HG02678 (cell line): Measurements from ENCODE around the gene AHCTF1.

Source experiments
- ATAC-seq: cut with Tn5 transposase; IDR thresholded peaks from one replicate; pipeline ENCODE4 v1.9.1; 2021; ENCODE audit warnings: mild to moderate bottlenecking, moderate library complexity; ENCODE audit not compliant: unreplicated experiment

AHCTF1 gene

DNA sequence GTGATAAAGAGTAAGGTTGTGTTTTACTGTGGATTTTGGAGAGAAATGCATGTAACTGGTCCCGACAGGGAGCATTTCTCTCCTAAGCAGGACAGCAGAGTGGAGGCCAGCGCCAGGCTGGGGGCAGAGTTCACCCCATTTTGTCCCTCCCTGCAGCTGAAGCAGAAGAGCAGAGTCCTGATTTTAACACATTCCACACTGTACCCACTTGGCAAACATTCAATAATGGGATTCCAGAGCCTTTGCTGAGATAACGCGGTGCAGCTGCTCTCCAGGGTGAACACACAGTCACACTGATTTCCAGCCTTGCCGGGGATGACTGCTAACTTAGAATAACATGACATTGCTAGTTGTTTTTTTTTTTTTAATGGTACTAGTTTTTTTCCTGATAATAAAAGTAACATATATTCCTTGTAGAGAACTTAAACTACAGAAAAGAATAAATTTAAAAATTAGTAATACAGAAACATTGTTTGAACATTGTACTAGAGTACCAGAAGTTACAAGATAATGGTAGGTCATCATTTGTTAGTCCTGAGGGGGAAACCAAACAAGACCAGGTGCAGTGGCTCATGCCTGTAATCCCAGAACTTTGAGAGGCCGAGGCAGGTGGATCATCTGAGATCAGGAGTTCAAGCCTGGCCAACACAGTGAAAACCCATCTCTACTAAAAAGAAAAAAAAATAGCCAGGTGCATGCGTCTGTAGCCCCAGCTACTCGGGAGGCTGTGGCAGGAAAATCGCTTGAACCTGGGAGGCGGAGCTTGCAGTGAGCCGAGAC, 130.3 kb downstream of the AHCTF1 start:
- no peak for ATAC-seq

DNA sequence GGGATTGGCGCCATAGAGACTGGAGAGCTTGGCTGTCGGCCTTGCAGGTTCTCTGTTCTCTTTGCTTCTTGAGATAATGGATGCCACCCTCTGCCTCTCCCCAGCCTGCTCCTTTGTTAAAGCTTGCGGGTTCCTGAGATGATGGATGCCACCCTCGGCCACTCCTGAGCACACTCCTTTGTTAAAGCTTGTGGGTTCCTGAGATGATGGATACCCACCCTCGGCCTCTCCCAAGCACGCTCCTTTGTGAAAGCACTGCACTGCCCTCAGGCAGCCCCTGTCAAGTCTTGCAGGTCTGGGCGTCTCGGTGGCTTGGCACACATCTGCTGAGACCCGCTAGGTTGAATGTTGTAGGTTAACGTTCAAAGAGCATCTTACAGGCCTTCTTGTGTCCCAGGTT, 131.0 kb downstream of the AHCTF1 start:
- ATAC-seq: no peak

DNA sequence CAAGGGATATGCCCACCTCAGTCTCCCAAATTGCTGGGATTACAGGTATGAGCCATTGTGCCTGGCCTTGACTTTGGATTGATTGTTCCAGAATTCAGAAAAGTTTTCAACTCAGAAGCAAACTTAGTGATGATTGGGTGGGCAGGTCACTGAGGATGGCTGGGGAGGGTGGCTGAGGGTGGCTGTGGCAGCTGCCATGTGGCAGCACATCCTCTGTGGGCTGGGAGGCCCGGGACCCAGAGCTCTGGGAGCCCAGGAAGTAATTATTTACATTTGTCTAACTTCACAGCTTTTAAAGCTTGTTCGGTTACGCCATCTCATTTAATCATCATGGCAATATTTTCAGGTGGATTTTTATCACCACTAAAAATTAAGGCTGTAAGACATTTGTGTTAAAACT, 131.4 kb downstream of the AHCTF1 start:
- no peak for ATAC-seq

DNA sequence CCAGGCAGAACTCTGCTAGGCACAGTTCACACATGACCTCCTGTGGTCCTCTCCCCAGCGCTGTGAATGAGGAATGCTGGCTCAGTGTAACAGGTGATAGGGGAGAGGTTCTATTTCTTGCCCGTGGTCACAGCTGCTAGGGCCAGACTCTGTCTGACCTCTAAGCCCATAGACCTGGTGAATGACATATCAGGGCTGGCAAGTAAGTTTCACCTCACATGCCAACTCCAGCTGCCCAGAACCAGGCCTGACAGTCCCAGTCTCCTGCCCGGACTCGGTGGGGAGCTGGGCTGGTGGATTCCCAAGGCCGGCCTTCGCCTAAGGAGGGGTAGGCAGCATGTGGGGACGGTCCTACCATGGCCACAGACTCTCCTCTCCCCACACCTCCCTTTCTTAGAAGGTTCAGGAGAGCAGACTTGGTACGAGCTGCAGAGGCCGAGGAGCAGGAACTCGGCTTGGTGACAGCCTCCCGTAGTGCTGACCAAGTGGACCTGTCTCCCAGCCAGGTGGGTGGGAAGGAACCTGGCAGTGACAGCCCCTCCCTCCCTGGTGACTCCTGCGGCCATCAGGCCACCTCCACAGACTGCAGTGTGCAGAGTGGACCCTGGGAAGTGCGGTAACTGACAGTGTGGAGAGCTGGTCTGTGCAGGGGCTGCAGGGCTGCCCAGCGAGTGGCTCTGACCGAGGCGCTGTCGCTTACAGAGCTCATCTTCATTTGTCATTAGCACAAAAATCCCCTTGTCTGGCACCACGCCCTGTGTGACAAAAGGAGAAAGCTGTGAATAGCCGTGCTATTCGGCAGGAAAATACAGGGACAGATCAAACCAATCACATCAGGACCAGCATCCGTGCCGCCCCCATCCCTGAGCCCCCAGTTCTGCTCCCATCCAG, 132.9 kb downstream of the AHCTF1 start:
- no peak for ATAC-seq

DNA sequence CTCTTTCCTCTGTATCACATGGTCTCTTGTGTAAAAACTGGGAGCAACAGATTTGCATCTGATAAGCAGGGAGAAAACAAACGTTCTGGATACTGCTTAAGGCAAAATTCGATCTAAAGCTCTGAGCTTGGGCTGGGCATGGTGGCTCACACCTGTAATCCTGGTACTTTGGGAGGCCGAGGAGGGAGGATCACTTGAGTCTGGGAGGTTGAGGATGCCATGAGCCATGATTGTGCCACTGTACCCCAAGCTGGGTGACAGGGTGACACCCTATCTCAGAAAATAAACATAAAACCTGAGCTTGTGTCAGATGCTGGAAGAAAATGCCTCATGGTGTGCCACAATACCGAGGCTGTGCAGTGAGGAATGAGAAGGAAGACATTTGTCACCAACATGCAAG, 133.6 kb downstream of the AHCTF1 start:
- no peak for ATAC-seq

DNA sequence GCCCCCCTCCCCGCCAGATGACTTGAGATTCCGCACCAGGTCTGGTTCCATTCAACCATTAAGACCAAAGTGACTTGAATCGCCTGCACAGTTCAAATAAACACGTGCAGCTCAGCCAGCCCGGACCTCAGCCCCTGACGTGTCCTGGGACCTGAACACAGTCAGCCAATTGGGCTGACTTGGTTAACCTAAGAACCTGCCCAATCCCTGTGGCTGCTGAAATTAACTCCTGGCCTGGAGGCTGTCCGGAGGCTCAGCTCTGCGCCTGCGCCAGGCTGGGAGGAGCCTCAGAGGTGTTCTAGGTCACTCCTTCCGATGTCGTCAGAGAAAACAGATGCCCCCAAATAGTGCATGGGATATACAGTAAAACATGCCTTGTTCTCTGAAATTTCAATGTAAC, 134.2 kb downstream of the AHCTF1 start:
- no peak for ATAC-seq

DNA sequence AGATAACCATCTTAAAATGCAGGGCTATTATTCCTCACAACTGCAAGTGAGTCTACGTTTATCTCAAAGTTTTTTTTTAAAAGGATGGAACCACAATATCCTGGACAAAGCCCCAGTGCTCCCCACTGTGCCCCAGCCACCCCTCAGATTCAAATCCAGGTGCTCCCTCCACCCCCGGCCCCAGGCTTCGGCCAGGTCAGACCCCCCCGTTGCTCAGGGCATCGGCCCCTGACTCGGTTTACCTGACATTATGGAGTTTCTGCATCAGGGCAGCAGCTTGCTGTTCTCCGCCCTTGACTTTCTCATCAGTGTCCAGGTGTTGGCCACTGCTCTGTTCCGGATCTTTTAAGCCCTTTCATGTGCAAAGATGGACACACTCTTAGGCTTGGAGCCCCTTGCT, 134.6 kb downstream of the AHCTF1 start:
- ATAC-seq: no peak

DNA sequence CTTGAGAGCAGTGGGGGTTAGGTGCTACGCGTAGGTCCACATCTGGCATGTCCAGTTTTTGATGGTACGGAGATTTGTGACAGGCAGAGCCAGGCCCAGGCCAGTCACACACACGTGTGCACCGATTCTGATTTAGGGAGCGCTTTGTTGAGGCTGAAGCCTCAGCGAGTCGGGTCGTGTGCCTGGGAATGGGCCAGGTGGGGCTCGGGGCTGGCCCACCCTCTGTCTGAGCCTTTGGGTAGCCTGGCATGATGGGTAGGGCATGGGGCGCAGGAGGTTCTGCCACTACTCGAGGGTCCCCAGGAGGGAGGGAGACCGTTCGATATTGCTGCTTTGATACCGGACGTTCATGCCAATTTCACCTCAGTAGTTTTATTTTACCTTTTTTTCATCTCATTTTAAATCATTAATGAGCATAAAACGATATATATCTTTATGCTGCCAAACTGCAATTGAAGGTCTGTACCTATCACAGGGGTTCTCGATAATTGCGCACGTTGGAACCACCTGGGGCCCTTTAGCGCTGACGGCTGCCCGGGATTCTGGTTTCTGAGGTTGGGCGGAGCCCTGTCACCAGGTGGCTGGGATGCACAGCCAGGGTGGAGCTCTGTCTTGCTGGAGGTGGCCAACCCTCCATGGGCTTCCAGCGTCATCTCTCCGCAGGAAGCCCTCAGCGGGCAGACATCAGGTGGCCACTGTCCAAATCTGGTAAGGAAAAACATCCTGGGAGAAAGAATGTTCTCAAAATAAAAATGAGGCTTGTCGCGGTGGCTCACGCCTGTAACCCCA, 135.6 kb downstream of the AHCTF1 start:
- ATAC-seq: no peak

DNA sequence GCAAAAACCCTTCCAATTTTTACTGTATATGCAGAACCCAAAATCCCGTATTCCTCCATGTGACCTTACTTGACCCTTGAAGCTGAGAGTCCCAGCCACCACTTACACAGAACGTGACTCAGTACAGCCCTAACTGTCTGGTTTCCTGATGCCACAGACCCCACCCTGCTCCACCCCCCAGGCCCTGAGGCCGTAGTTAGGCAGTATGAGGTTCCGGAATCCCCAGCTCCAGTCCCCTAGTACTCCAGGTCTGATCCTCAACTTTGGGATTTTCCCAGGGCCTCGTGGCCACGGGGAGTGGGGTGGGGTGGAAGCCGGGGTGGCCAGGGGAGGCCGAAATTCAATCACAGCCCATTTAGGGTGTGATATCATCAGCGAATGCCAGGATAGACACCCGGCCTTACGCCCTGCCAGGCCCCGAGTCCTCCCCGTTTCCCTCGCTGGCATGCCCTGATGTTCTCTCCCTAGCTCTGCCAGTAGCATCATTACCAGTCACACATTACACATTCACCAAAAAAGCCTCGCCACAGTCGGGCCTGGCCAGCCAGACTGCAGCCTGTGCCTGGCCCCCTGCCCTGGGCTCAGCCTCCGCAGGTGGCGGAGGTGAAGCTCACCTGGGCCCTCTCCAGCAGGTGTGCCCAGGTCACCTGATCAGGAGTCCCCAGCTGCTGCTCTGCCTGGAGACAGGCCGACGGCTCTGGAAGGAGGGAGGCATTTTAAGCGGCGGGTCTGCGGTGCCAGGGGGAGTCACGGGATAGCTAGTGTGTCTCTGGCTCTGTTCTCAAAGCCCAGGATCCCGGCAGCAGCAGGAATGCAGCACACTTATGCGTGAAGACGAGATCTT, 136.7 kb downstream of the AHCTF1 start:
- no peak for ATAC-seq

DNA sequence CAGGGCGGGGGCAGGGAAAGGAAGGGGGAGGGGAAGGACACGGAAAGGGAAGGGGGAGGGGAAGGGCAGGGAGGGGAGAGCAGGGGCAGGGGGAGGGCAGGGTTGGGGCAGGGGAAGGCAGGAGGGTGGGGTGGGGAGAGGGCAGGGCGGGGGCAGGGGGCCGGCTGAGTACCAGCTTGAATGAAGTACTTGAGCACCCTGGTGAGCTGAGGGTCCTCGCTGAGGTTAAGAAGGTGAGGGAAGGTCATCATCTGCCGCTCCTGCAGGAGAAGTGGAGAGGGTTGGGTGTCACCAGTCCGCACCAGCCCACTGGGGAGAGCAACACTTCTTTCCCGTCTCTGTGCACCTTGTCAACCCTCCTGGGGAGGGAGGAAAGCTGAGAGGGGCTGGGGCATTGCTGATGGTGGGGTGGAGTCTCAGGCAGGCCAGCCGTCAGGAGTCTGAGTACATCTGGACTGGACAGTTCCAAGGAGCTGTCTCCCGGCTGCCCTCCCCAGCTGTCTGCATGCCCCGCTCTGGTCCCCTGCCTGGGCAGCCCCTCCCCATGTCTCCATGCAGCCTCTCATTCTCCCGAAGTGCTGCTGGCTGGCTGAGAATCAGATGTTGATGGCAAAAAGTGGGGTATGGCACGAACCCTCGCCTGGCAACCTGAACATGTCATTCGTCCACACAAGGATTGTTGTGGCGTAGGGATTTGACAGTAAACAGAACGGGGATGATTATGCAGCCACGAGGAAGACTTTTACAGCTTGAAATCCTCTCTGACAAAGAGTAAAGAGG, 137.5 kb downstream of the AHCTF1 start:
- ATAC-seq: no peak

DNA sequence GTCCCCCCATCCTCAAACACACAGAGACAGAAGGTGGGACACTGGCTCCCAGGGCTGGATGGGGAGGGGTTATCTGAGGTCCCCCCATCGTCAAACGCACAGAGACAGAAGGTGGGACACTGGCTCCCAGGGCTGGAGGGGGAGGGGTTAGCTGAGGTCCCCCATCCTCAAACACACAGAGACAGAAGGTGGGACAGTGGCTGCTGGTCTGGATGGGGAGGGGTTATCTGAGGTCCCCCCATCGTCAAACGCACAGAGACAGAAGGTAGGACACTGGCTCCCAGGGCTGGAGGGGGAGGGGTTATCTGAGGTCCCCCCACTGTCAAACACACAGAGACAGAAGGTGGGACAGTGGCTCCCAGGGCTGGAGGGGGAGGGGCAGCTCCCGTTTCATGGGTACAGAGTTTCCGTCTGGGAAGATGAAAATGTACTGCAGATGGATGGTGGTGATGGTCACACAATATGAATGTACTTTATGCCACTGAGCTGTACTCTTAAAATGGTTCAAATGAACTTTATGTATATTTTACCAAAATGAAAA, 138.3 kb downstream of the AHCTF1 start:
- ATAC-seq: no peak

DNA sequence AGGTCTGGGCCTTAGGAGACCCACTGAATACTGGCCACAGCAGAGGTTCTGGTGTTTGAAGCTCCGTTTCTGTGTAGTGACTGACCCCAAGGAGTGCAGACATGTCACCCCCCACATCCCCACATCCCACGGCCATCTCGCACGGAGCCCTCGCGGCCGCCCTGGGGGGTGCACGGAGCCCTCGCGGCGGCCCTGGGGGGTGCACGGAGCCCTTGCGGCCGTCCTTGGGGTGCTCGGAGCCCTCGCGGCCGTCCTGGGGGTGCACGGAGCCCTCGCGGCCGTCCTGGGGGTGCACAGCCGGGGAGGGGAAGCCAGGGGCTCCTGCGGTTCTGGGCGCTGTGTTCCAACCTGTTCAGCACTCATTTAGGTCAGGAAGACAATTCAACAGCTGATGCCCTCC, 139.1 kb downstream of the AHCTF1 start:
- no peak for ATAC-seq

DNA sequence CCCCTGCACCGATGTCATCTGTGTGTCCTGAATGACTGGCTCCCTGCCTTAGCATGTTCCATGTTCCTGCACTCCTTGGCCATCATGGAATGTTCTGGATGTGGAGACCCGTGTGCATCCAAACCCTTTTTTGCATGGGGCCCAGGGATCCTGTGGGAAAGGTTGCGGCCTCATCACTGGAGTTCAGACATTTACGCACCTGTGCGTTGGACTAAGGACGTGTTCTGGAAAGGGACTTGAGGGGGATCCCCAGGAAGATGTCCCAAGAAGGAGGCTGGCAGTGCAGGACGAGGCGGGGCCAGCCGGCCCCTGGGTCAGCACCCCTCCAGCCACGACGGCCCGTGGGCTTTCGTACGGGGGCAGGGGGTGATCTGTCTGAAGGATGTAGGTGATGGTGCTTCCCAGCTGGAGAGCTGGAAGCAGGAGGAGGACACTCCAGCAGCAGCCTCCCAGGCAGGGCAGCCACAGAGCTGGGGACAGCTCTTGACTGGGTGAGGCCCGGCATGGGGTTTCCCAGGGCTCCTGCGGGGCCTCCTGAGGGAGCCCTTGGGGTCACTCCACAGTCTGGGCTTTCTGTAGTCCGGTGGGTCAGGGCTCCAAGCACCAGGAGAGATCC, 140.3 kb downstream of the AHCTF1 start:
- no peak for ATAC-seq

DNA sequence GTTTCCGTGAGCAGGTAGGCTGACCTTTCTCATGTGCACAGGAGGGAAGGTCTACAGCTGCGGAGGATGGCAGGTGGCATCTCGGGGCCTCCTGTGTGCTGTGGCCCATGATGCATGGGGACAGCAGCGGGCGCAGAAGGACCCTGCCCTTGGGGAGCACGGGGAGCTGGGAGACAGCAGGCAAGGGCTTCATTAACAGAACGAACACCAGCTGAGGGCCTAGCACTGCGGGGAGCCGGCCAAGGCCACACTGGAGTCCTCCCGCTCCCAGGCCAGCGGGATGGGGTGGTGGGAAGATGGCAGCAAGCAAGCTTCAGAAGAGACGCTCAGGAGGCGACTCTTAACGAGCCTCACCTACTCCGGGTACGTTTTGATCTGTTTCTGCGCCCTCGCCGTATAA, 140.9 kb downstream of the AHCTF1 start:
- ATAC-seq: no peak

DNA sequence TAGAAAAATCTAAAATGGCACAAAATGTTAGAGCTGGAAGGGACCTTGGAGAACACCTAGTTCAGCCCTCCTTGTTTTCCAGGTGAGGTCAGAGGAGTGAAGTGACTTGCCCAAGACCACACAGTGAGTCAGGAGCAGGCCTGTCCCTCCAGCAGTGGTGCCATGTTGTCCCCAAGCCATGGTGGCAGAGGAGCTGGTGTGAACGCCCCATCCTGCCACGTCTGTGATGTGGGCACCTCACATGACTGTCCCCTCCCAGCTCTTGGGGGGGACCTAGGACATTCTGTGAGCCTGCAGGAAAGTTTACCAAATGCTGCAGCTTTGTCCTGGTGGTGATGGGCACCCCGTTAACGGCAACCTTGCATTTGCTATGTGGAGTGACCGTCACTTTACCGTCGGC, 141.4 kb downstream of the AHCTF1 start:
- ATAC-seq: no peak

DNA sequence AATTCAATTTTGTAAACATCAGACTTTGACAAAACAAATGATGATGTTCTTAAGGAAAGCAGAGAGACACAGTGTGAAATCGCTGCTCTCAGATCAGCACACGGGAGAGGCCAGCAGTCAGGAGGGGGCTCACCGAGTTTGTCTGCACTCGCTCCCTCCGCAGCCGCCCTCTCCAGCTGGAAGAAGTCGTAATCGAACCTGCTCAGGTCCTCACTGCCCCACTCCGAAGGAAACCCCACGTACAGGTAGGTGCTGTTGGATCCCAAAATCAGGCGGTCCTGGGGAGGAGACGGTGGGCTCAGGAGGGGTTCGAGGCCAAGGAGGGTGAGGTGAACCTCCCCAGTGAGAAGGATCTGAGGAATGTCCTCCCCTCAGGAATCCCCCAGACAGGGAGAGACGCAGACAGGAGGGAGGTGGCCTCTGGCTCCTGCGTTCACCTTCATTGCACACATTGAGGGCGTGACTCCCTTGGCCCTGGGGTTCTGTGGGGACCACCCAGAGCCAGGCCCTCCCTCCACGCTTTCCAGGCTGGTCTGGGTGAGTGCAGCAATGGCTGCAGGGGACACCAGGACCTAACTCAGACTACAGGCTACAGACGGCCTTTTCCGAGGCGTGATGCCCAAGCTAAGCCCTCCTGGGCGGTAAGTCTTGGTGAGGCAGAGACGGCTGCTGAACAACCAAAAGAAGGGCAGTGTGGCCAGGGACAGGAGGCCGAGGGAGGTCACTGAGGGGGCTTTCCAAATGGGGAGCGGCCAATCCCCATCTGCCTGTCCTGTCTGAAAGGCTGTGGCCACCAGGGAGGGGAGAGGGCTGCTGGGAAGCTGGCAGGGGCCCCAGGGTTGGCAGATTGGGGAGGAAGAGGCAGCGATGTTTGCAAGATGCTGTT, 142.1 kb downstream of the AHCTF1 start:
- no peak for ATAC-seq
